DOHH2 (cell line): ENCODE measurements around the gene POLR3GL.

ENCODE experiments used
- CTCF ChIP-seq: fragments of 200-600 bp; sonication (generic); IDR thresholded peaks from one replicate; pipeline ENCODE4 v1.5.1; 2014; ENCODE audit warnings: antibody characterized with exemption, mild to moderate bottlenecking, low read depth, low read length; ENCODE audit not compliant: poor library complexity, severe bottlenecking
- EZH2phosphoT487 ChIP-seq: fragments of 200-600 bp; sonication (generic); IDR thresholded peaks from 2 replicates; pipeline ENCODE4 v1.6.1; 2017; ENCODE audit warnings: borderline replicate concordance, mild to moderate bottlenecking, antibody characterized with exemption, low read length, moderate library complexity, mixed read lengths

GRCh38 chr1:145946477-145946986 lies 18.0 kb upstream of the POLR3GL start:
- TF ChIP-seq CTCF (no peak), EZH2phosphoT487 (no peak)
